HG03139 (cell line): ENCODE results near the gene CFAP221.

Experiments used
- ATAC-seq: cut with Tn5 transposase; IDR thresholded peaks from one replicate; pipeline ENCODE4 v1.9.1; 2021; ENCODE audit not compliant: unreplicated experiment

Gene CFAP221

GRCh38 chr2:119694845-119695521 is 150.7 kb downstream of the CFAP221 start:
- no peak for ATAC-seq

- ATAC-seq, result no peak
Observed at GRCh38 chr2:119696005-119696404, 151.8 kb downstream of the CFAP221 start.

GRCh38 chr2:119696494-119697030 is 152.3 kb downstream of the CFAP221 start:
- no peak for ATAC-seq

DNA sequence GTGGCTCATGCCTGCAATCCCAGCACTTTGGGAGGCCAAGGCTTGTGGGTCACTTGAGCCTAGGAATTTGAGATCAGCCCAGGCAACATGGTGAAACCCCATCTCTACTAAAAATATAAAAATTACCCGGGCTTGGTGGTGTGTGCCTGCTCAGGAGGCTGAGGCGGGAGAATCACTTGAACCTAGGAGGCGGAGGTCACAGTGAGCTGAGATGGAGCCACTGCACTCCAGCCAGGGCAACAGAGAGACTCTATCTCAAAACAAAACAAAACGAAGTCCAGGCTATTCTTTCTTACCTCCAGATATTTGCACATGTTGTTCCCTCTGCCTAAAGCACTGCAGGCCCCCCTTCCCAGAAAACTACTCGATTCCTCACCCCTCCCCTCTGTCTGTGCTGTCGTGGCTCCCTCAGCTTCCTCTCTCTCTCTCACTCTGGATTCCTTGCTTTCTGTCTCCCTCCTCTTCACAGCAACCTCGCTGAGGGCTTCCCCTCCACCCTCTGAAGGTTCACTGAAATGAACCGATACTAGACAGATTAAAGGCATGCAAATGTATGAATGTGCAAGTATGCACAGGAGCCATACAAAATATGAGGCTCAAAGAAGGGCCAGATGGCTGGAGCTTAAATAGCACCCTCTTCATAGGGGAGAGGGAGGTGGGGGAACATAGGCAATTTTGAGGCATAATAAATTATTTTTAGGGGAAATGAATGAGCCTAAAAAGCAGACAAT is 153.2 kb downstream of the CFAP221 start:
- no peak for ATAC-seq

DNA sequence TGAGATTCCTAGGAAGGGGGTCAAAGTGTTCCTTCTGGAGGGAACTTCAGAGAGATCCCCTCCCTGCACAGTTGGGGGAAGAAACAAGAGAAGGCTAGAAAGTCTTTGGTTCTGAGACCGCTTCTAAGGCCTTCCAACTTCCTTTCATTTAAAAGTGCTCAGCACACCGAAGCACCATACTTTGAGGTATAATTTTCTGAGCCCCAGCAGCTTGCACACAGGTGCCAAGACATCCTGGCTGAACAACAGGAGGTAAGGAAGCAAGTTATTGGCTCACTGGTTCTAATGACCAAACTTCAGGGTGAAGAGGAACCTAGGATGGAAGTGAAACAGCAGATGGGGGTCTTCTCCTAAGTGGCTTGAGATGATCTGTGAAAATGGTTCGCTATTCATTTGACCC is 154.0 kb downstream of the CFAP221 start:
- no peak for ATAC-seq

DNA sequence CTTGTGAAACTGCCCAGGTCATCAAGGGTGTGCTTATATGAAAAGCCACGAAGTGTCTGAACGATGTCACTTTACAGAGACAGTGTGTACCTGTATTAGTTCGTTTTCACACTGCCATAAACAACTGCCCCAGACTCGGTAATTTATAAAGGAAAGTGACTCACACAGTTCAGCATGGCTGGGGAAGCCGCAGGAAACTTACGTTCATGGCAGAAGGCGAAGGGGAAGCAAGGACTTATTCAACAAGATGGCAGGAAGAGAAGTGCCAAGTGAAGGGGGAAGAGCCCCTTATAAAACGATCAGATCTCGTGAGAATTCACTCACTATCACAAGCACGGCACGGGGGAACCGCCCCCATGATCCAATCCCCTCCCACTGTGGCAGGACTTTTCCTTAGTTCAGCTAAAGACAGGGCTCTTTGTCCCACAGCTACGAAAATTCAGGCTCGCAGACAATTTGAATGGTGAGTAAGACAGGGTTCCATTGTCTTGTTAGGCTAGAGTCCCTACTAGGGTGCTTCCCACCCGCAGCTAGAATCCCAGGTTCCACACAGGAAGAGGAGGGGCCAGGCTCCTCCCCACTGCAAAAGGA is 154.9 kb downstream of the CFAP221 start:
- no peak for ATAC-seq

DNA sequence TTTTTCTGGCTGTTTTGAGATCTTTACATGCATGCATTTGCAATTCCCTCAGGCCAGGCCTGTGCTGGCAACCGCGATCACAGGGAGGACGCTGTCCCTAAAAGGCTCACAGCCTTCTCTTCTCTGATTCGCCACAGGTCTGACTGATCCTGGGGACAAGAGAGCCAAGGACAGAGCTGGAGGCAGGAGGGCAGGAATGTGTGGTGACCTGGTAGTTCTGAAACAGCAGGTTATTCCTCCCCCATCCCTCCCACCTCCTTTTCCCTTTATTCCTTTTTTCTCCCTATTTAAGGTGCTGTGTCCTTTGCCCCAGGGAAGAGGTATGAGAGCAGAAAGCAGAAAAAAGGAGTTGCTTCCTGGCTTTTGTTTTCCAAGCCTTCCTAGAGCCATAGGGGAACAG is 156.6 kb downstream of the CFAP221 start:
- ATAC-seq, result no peak

DNA sequence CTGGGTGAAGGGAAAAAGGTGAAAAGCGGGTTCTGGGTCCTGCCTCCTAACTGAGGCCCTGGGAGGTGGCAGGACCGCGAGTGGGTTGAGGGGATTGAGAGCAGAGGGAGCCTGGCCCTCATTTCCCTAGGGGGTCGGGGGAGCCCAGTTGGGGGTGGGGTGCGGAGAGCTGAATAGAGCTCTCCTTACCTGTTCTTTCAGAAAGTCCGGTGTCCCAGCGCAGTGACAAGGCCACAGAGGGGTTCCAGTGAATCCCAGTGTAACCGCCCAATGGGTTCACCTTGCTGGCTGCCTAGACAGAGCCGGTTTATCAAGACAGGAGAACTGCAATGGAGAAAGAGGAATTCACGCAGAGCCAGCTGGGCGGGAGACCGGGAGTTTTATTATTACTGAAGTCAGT is 157.1 kb downstream of the CFAP221 start:
- no peak for ATAC-seq

- no peak for ATAC-seq
Observed at GRCh38 chr2:119702203-119702917, 158.1 kb downstream of the CFAP221 start.

DNA sequence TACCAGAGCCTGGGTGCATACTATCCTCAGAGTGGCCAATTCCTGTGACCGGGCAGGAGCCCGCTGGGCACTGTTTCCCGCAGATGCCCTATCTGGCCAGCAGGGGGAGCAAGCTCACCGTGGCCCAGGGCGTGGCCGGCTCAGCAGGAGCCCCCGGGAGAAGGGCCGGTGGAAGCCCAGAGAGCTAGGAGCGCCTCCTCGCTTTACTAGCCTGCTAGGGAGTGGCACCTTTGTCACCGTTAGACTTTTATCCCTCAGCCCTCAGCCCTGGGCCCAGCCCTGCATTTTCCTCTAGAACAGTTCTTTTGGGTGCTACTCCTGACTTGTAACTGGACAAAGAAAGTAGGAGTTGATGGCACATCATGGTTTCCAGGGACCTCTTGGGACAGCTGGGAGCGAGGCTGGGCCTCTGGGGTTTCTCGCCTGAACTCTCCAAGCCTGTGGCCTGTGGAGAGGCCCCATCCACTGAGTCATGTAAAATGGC is 158.7 kb downstream of the CFAP221 start:
- peak; percentile 80 for ATAC-seq

DNA sequence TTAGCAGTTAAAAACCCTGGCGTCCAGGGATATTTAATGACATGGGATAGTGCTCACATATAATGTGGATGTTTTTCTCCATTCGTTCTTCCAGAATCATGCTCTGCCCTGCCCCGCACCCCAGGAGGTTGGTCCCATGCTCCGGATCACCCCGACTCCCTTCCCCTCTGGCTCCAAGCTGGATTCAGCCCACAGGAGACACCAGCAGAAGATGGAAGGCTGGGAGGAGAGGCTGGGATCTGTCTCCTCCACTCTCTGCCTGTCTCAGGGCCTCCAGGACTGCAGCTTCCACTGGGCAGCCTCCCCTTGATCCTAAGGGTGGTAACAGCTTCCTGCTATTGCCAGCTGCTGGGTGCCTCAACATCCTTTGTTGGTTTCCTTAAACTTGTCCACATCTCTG is 159.3 kb downstream of the CFAP221 start:
- ATAC-seq, result no peak

DNA sequence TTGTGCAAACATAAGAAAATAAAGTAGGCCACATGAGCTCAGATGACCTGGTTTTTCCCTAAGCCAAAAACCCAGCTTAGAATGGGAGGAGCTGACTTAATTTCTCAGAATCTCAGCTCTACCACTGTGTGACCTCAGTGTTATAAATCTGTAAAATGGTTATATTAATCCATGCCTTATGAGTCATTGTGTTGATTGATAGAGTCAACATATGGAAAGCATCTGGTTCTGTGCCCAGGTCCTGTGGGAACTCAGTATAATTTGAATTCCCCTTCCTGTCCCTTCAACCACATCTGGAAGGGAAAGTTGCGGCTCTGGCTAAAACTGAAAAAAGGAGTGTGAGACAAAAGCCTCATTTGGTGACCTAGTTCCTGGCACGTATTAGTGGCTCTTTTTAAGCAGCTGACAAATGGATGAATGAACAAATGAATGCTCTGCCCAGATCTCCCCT is 160.4 kb downstream of the CFAP221 start:
- ATAC-seq, result no peak

- no peak for ATAC-seq
Observed at GRCh38 chr2:119706221-119706620, 162.0 kb downstream of the CFAP221 start.
